ENCODE measurements around the gene P3H4.

The P3H4 gene

GRCh38 chr17:41771389-41772206, 40.2 kb downstream of the P3H4 start:
- DNase-seq (ENCODE audit: low read depth in 3 of 3) = no peak

GRCh38 chr17:41769985-41770384, 41.8 kb downstream of the P3H4 start:
- DNase-seq (ENCODE audit: low read depth in 3 of 3) = no peak

- no peak for DNase-seq (ENCODE audit: low read depth in 3 of 3)
Observed at GRCh38 chr17:41769346-41769862, 42.3 kb downstream of the P3H4 start.

GRCh38 chr17:41768682-41769288, 43.0 kb downstream of the P3H4 start:
- no peak for DNase-seq (ENCODE audit: low read depth in 3 of 3)

GRCh38 chr17:41767324-41768042, 44.3 kb downstream of the P3H4 start:
- DNase-seq (ENCODE audit: low read depth in 3 of 3) = no peak

- DNase-seq (ENCODE audit: low read depth in 3 of 3) = no peak
Observed at GRCh38 chr17:41766135-41766534, 45.6 kb downstream of the P3H4 start.

GRCh38 chr17:41763327-41763726, 48.4 kb downstream of the P3H4 start:
- DNase-seq (ENCODE audit: low read depth in 3 of 3) = no peak

GRCh38 chr17:41762841-41763240, 48.9 kb downstream of the P3H4 start:
- DNase-seq (ENCODE audit: low read depth in 3 of 3) = no peak

- no peak for DNase-seq (ENCODE audit: low read depth in 3 of 3)
Observed at GRCh38 chr17:41762391-41762790, 49.4 kb downstream of the P3H4 start.

GRCh38 chr17:41760878-41761277, 50.9 kb downstream of the P3H4 start:
- DNase-seq (ENCODE audit: low read depth in 3 of 3) = no peak

- DNase-seq (ENCODE audit: low read depth in 3 of 3) = no peak
Observed at GRCh38 chr17:41758601-41759000, 53.1 kb downstream of the P3H4 start.

GRCh38 chr17:41754066-41754465, 57.7 kb downstream of the P3H4 start:
- no peak for DNase-seq (ENCODE audit: low read depth in 3 of 3)
